ENCODE results near the gene MPI.

Gene MPI

DNA sequence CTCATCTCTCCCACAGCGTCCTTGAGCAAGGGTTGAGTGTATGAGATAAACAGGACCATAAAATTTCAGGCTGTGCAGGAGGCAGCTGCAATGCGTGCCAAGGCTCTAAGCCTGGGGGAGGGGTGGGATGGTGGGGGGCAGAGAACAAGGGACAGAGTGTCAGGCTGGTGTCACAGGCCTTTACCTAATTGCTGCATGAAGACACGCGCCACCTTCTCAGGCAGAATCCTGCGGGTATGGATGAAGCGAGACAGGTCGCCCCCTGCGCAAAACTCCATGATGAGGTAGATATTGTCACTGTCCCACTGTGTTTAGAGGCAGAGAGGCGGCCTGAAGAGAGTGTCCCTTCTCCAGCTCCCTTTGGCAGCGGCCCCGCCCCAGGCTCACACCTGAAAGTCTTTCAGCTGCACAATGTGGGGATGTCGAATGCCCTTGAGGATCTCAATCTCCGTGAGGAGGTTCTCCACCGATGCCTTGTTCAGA is 47.9 kb upstream of the MPI start (continued):
- TF ChIP-seq GLIS1 (tag by site-specific recombination; IDR thresholded peaks at IDR 0.05) (peak; percentile 94), KLF16 (tag by site-specific recombination; IDR thresholded peaks at IDR 0.05) (no peak), ZIC2 (tag by site-specific recombination; IDR thresholded peaks at IDR 0.05) (0 out of 2 replicates have a peak, but pooled peaks have one; percentile 27), TCF7L2 (IDR thresholded peaks at IDR 0.05; ENCODE audit: borderline replicate concordance, low read depth, low read length) (no peak), ZNF621 (tag by site-specific recombination; IDR thresholded peaks at IDR 0.05) (no peak), ZNF555 (tag by site-specific recombination; conservative IDR thresholded peaks at IDR 0.05) (no peak), ZNF596 (tag by site-specific recombination; IDR thresholded peaks at IDR 0.05) (no peak), REPIN1 (tag by site-specific recombination; IDR thresholded peaks at IDR 0.05; ENCODE audit: low read depth) (no peak), ZNF48 (tag by site-specific recombination; IDR thresholded peaks at IDR 0.05) (no peak), ZNF624 (tag by site-specific recombination; IDR thresholded peaks at IDR 0.05) (no peak), IKZF3 (tag by site-specific recombination; IDR thresholded peaks at IDR 0.05) (no peak), ZFHX2 (tag by site-specific recombination; conservative IDR thresholded peaks at IDR 0.05) (0 out of 2 replicates have a peak, but pooled peaks have one; percentile 27), GFI1B (tag by site-specific recombination; IDR thresholded peaks at IDR 0.05) (no peak), OSR2 (tag by site-specific recombination; IDR thresholded peaks at IDR 0.05) (no peak), ZNF175 (tag by site-specific recombination; IDR thresholded peaks at IDR 0.05) (no peak), ZNF549 (tag by site-specific recombination; IDR thresholded peaks at IDR 0.05) (no peak), ZBTB48 (tag by site-specific recombination; IDR thresholded peaks at IDR 0.05) (no peak), ZNF548 (tag by site-specific recombination; IDR thresholded peaks at IDR 0.05) (no peak), YY1 (tag by site-specific recombination; IDR thresholded peaks at IDR 0.05) (no peak), ZXDB (tag by site-specific recombination; IDR thresholded peaks at IDR 0.05) (no peak)

DNA sequence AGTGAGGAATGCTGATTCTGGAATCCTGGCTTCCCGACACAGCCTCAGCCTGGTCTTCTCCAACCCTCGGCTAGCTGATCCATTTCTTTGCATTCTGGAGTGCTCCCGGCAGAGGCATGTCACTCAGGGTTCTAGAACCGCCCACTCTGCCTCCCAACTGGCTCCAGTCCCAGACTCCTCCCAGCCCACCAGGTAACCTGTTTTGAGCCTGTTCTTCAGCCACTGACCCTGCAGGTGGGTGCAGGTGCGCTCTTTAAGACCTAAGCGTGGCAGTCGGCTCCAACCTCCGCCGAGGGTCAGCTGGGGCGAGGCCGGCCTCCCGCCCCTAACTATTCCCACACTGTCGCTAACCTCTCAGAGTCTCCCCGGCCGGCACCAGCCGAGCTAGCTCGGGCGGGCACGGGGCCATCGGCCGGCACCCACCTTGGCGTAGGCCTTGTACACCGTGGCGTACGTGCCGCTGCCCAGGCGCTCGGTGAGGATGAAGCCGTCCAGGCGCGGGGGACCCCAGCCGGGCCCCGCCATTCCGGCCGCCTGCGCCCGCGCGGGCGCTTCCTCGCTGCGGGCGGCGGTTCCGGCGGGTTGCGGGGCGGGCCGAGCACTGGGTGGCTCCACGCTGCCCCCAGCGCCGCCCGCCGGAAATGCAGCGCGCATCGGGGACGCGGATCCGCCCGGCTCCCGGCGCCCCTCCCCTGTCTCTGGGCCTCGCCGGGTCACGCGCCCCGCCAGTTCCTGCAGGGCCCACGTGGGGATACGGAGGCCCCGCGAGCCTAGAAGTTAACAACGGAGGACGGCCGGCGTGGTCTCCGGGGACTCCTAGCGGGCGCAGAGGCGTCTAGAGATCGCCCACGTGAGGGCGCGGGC is 47.0 kb upstream of the MPI start, which contains the start of gene ULK3:
TSS of gene ULK3 (minus strand) at position 576 of the 864 bp plus-strand sequence. CDS start at position 525, 51 bp downstream.
- peaks cover under 1 to 54% of the 10 kb centered on the region in 2 experiments; a peak in 2 of 3 replicates for H3K36me3 ChIP-seq (ENCODE audit: control insufficient read depth in 2 of 2, insufficient read depth in 1 of 2, low read length in 2 of 2)
- POLR2A ChIA-PET: interaction anchor here (0.5 to 2.3 kb wide), 12 partner anchors 10 to 896 kb away, joined by 3 to 12 read pairs (median 4); partner anchors contain the start of genes CSK, FAM219B and MPI
- peak within 1 kb of the TSS; percentile 88 for H3K4me3 ChIP-seq (ENCODE audit: low read depth, low read length)
- H3K4me1 ChIP-seq (ENCODE audit: control insufficient read depth, insufficient read depth, low read length): peaks cover 10% of the 10 kb centered on the region
- peak within 1 kb of the TSS; percentile 86 for H3K27ac ChIP-seq (ENCODE audit: extremely low read depth, low read depth, low read length)
- H3K9me3 ChIP-seq (ENCODE audit: control insufficient read depth, insufficient read depth, low read depth, low read length): no peaks in the 10 kb centered on the region
- CTCF ChIA-PET: interaction anchor here (0.6 to 4.5 kb wide), 16 partner anchors 10 to 207 kb away, joined by 3 to 29 read pairs (median 4); no protein-coding TSS in a partner anchor
- TF ChIP-seq, protein P1, sequence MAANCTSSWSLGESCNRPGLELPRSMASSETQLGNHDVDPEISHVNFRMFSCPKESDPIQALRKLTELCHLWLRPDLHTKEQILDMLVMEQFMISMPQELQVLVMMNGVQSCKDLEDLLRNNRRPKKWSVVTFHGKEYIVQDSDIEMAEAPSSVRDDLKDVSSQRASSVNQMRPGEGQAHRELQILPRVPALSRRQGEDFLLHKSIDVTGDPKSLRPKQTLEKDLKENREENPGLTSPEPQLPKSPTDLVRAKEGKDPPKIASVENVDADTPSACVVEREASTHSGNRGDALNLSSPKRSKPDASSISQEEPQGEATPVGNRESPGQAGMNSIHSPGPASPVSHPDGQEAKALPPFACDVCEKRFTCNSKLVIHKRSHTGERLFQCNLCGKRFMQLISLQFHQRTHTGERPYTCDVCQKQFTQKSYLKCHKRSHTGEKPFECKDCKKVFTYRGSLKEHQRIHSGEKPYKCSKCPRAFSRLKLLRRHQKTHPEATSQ (tag by site-specific recombination; IDR thresholded peaks at IDR 0.05): no peak; the same call in none of the 2 replicates
- TF ChIP-seq ZNF596 (tag by site-specific recombination; IDR thresholded peaks at IDR 0.05): peak; percentile 62
- TF ChIP-seq ZFHX2 (tag by site-specific recombination; conservative IDR thresholded peaks at IDR 0.05): peak; percentile 100
- no peak for TF ChIP-seq ZNF571 (tag by site-specific recombination; IDR thresholded peaks at IDR 0.05)
- TF ChIP-seq SCRT1 (tag by site-specific recombination; IDR thresholded peaks at IDR 0.05; ENCODE audit: borderline replicate concordance): peak; percentile 71
- TF ChIP-seq ZNF341 (tag by site-specific recombination; IDR thresholded peaks at IDR 0.05; ENCODE audit: low read depth): peak; percentile 93
- TF ChIP-seq ZSCAN30 (tag by site-specific recombination; IDR thresholded peaks at IDR 0.05): peak; percentile 90
- TF ChIP-seq, protein P2, sequence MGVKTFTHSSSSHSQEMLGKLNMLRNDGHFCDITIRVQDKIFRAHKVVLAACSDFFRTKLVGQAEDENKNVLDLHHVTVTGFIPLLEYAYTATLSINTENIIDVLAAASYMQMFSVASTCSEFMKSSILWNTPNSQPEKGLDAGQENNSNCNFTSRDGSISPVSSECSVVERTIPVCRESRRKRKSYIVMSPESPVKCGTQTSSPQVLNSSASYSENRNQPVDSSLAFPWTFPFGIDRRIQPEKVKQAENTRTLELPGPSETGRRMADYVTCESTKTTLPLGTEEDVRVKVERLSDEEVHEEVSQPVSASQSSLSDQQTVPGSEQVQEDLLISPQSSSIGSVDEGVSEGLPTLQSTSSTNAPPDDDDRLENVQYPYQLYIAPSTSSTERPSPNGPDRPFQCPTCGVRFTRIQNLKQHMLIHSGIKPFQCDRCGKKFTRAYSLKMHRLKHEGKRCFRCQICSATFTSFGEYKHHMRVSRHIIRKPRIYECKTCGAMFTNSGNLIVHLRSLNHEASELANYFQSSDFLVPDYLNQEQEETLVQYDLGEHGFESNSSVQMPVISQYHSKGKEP (tag by site-specific recombination; IDR thresholded peaks at IDR 0.05): peak; percentile 78
- TF ChIP-seq HOXA7 (CRISPR knock-in tag; IDR thresholded peaks at IDR 0.05; ENCODE audit: borderline replicate concordance): no peak
- TF ChIP-seq GLI2 (tag by site-specific recombination; IDR thresholded peaks at IDR 0.05; ENCODE audit: borderline replicate concordance, low read depth): no peak
- TF ChIP-seq ZNF302 (tag by site-specific recombination; IDR thresholded peaks at IDR 0.05; ENCODE audit: low read depth): no peak
- TF ChIP-seq ZNF324 (tag by site-specific recombination; IDR thresholded peaks at IDR 0.05): no peak
- no peak for TF ChIP-seq ZNF23 (tag by site-specific recombination; IDR thresholded peaks at IDR 0.05; ENCODE audit: borderline replicate concordance)
- TF ChIP-seq ZXDB (tag by site-specific recombination; IDR thresholded peaks at IDR 0.05): peak; percentile 87; the same call in 1 of the 2 replicates
- no peak for TF ChIP-seq ZNF544 (tag by site-specific recombination; IDR thresholded peaks at IDR 0.05)
- TF ChIP-seq MZF1 (tag by site-specific recombination; IDR thresholded peaks at IDR 0.05; ENCODE audit: borderline replicate concordance): no peak; the same call in 1 of the 2 replicates
- TF ChIP-seq ZNF24 (tag by site-specific recombination; IDR thresholded peaks at IDR 0.05): peak; percentile 17; the same call in 1 of the 2 replicates
- no peak for TF ChIP-seq ZNF121 (tag by site-specific recombination; IDR thresholded peaks at IDR 0.05)
- no peak; the same call in 1 of the 2 replicates for TF ChIP-seq TRIM28 (IDR thresholded peaks at IDR 0.05; ENCODE audit: borderline replicate concordance, low read length)

Data from HEK293 (cell line).